HG03139 (cell line): Measurements from ENCODE around the gene CLN3.
"Not testable (repeated sequence)": the region's sequence is repeated elsewhere in the genome, so short reads cannot be mapped to it uniquely, and the experiment has no call there.

ENCODE experiments used
- ATAC-seq: cut with Tn5 transposase; IDR thresholded peaks from one replicate; pipeline ENCODE4 v1.9.1; 2021; ENCODE audit not compliant: unreplicated experiment

Gene CLN3

GRCh38 chr16:28494121-28494851 is 2.4 kb upstream of the CLN3 start, which contains the start of gene APOBR:
APOBR (plus strand) TSS chr16:28494643; CDS start chr16:28494682, 39 bp downstream.
- no peak for ATAC-seq

DNA sequence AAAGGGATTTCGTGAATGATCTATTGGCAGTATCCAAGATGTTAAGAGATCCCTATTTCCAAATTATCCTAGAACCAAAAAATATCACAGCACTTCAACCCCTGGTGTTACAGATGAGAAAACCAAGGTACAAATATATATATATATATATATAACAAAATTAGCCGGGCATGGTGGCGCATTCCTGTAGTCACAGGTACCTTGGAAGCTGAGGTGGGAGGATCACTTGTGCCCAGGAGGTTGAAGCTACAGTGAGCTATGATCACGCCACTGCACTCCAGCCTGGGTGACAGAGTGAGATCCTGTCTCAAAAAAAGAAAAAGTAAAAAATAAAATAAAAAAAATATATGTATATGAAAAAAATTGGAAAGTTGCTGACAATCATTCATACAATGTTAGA is 637 bp upstream of the CLN3 start:
- ATAC-seq, result no peak

GRCh38 chr16:28491230-28491969 is 474 bp downstream of the CLN3 start:
- ATAC-seq, result no peak

GRCh38 chr16:28486266-28486665 is 5.6 kb downstream of the CLN3 start:
- ATAC-seq, result no peak

- ATAC-seq, result not testable (repeated sequence)
Measured at GRCh38 chr16:28483361-28483760, 8.5 kb downstream of the CLN3 start.

DNA sequence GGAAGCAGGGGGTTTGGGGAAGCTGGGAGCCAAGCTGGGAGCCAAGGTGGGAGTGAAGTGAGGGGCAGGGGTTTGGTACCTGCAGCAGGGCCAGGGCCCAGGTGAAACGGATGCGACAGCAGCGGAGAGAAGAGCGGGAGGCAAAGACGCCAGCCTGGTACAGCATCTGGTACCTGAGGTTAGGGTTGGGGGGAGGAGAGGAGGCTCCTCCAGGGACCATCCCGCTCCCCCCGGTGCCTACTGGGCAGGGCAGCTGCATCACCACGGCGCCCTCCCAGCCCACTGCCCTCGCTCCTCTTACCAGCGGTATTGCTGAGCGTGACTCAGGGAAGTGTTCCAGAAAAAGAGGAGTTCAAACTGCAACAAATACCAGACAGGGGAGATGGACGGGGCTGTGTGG is 9.8 kb downstream of the CLN3 start:
- ATAC-seq, result no peak

DNA sequence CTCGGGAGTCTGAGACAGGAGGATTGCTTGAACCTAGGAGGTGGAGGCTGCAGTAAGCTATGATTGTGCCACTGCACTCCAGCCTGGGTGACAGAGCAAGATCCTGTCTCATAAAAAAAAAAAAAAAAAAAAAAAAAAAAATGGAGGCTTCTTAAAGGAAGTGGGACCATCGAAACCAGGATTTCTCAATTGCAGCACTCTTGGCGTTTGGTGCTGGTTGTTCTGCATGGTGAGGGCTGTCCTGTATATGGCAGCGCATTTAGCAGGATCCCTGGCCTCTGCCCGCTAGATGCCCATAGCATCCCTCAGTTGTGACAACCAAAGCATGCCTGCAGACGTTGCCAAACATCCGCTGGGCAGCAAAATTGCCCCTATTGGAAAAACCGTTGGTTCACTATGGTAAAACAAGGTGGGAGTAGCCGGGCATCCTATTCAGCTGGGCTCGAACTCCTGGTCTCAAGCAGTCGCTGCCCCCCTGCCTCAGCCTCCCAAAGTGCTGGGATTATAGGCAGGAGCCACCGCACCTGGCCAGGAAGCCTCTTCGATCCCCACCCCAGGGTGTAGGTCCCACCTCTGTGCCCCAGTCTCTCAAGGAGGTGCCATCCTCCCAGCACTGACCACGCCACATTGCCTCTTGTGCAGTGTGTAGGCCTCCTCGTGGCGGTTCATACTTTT is 13.2 kb downstream of the CLN3 start:
- no peak for ATAC-seq

- ATAC-seq, result no peak
Measured at GRCh38 chr16:28477311-28477920, 14.5 kb downstream of the CLN3 start.

DNA sequence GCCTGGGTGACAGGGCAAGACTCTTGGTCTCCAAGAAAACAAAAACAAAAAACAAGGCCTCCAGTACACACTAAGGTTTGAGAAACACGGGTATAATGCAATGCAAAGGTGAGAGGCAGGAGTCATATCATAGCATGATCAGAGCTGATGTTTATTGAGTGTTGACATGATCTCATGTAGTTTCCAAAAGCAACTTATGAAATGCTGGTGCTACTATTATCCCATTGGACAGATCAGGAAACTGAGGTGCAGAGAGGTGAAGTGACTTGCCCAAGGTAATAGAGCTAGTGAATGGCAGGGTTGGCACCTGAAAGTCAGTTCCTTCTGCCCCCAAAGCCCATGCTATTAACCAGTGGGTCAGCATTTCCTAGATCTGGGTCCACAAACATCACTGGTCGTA is 16.7 kb downstream of the CLN3 start:
- no peak for ATAC-seq

GRCh38 chr16:28473714-28474265 is 18.1 kb downstream of the CLN3 start:
- ATAC-seq, result no peak

GRCh38 chr16:28447081-28447480 is 44.8 kb downstream of the CLN3 start:
- not testable (repeated sequence) for ATAC-seq

- ATAC-seq, result not testable (repeated sequence)
Measured at GRCh38 chr16:28446388-28446787, 45.5 kb downstream of the CLN3 start.

DNA sequence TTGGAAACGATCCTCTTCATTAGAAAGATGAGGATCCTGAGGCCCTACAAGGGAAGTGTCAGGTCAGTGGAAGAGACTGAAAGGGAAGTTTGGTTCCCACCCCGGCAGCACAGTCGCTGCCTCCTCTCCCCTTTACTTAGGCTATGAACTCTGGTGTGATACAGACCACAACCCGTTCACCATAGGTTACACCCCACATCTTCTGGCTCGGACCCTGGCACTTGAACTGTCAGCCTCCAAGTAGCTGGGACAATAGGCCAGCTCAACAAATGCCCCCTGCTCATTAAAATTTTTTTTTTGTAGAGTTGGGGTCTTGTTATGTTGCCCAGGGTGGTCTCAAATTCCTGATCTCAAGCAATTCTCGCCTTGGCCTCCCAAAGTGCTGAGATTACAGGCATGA is 47.9 kb downstream of the CLN3 start:
- not testable (repeated sequence) for ATAC-seq

- not testable (repeated sequence) for ATAC-seq
Measured at GRCh38 chr16:28438899-28439298, 53.0 kb downstream of the CLN3 start.

DNA sequence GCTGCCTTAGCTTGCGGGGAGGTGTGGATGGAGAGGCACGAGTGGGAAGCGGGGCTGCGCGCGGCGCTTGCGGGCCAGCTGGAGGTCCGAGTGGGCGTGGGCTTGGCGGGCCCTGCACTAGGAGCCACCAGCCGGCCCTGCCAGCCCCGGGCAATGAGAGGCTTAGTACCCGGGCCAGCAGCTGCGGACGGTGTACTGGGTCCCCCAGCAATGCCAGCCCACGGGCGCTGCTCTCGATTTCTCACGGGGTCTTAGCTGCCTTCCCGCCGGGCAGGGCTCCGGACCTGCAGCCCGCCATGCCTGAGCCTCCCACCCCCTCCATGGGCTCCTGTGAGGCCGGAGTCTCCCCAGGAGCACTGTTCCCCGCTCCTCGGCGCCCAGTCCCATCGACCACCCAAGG is 56.5 kb downstream of the CLN3 start:
- ATAC-seq, result not testable (repeated sequence)
